ENCODE data around the gene TADA2B.

DNA sequence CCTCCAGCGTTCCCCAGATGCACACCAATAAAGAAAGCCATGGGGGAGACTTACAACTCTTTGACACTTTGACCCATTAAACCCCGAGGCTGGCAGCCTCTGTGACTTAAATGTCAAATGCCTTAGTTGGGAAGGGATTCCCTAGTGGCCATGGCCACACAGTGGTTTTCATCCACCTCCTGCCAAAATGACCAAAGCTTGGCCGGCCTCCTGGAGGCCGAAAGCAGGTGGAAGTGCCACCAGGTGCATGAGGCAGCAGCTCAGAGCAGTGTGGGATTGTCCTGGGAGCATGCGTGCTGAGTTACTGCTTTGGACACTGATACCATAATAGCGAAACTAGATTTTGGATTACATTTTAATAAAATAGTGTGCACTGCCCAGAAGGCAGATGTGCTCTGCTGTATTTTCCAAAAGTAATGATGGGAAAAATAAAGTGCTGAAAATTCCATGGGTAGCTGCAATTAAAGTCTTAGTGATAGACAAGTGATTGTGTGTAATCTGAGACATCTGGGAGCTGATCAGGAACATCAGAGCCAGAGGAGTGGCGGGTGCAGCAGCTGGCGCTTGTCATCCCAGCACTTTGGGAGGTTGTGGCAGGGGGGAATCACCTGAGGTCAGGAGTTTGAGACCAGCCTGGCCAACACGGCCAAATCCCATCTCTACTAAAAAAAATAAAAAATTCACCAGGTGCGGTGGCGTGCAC, 39.8 kb upstream of the TADA2B start:
- no peak for TF ChIP-seq POLR2A (IDR thresholded peaks at IDR 0.05)
- TF ChIP-seq, protein P1, sequence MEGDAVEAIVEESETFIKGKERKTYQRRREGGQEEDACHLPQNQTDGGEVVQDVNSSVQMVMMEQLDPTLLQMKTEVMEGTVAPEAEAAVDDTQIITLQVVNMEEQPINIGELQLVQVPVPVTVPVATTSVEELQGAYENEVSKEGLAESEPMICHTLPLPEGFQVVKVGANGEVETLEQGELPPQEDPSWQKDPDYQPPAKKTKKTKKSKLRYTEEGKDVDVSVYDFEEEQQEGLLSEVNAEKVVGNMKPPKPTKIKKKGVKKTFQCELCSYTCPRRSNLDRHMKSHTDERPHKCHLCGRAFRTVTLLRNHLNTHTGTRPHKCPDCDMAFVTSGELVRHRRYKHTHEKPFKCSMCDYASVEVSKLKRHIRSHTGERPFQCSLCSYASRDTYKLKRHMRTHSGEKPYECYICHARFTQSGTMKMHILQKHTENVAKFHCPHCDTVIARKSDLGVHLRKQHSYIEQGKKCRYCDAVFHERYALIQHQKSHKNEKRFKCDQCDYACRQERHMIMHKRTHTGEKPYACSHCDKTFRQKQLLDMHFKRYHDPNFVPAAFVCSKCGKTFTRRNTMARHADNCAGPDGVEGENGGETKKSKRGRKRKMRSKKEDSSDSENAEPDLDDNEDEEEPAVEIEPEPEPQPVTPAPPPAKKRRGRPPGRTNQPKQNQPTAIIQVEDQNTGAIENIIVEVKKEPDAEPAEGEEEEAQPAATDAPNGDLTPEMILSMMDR (IDR thresholded peaks at IDR 0.05) = no peak
- no peak for TF ChIP-seq EP300 (IDR thresholded peaks at IDR 0.05)
